Skeletal muscle cell (primary cell): ENCODE data around the gene UIMC1.
"Not testable (repeated sequence)": the region's sequence is repeated elsewhere in the genome, so short reads cannot be mapped to it uniquely, and the experiment has no call there.

Source experiments
- DNase-seq: peaks from one replicate; pipeline ENCODE4 v3.0.0-alpha.2; 2010; ENCODE audit warnings: low read depth
- H3K4me3 ChIP-seq: 2 replicates; pipeline ENCODE4 v1.5.1; 2011; ENCODE audit warnings: low read depth, mild to moderate bottlenecking, control low read depth, low read length, moderate library complexity

The UIMC1 gene

GRCh38 chr5:177015156-177015555 lies 8.6 kb upstream of the UIMC1 start:
- no peak overlapping the region for H3K4me3 ChIP-seq
- DNase-seq: no peak

GRCh38 chr5:177010153-177010552 lies 3.6 kb upstream of the UIMC1 start:
- no peak overlapping the region for H3K4me3 ChIP-seq
- no peak for DNase-seq

GRCh38 chr5:177008716-177009115 lies 2.1 kb upstream of the UIMC1 start:
- DNase-seq: no peak
- H3K4me3 ChIP-seq: no peak overlapping the region

- H3K4me3 ChIP-seq: peak overlapping the region; percentile 89
- no peak for DNase-seq
Observed at GRCh38 chr5:177005619-177006264, 837 bp downstream of the UIMC1 start.

GRCh38 chr5:177004961-177005360 lies 1.6 kb downstream of the UIMC1 start:
- no peak for DNase-seq
- peak overlapping the region; percentile 89 for H3K4me3 ChIP-seq

GRCh38 chr5:177003649-177004048 lies 2.9 kb downstream of the UIMC1 start:
- H3K4me3 ChIP-seq: no peak overlapping the region
- no peak for DNase-seq

- DNase-seq, H3K4me3 ChIP-seq: not testable (repeated sequence)
Observed at GRCh38 chr5:176999526-176999925, 7.1 kb downstream of the UIMC1 start.

- no peak overlapping the region for H3K4me3 ChIP-seq
- no peak for DNase-seq
Observed at GRCh38 chr5:176998828-176999227, 7.8 kb downstream of the UIMC1 start.

- no peak overlapping the region for H3K4me3 ChIP-seq
- DNase-seq: no peak
Observed at GRCh38 chr5:176996780-176997179, 9.8 kb downstream of the UIMC1 start.

GRCh38 chr5:176995896-176996767 lies 10.4 kb downstream of the UIMC1 start:
- no peak overlapping the region for H3K4me3 ChIP-seq
- DNase-seq: peak; percentile 39

- no peak overlapping the region for H3K4me3 ChIP-seq
- no peak for DNase-seq
Observed at GRCh38 chr5:176995122-176995490, 11.5 kb downstream of the UIMC1 start.

GRCh38 chr5:176994460-176995121 lies 12.0 kb downstream of the UIMC1 start:
- DNase-seq: no peak
- H3K4me3 ChIP-seq: no peak overlapping the region

GRCh38 chr5:176993081-176993480 lies 13.5 kb downstream of the UIMC1 start:
- H3K4me3 ChIP-seq: not testable (repeated sequence)

GRCh38 chr5:176987583-176987982 lies 19.0 kb downstream of the UIMC1 start:
- H3K4me3 ChIP-seq: no peak overlapping the region
- DNase-seq: no peak

More at GRCh38 chr5:176993081-176993480, 13.5 kb downstream of the UIMC1 start:
- not testable (repeated sequence) for DNase-seq

- no peak for DNase-seq
- H3K4me3 ChIP-seq: no peak overlapping the region
Observed at GRCh38 chr5:176986280-176986679, 20.3 kb downstream of the UIMC1 start.

- no peak overlapping the region for H3K4me3 ChIP-seq
- DNase-seq: no peak
Observed at GRCh38 chr5:176985516-176985915, 21.1 kb downstream of the UIMC1 start.

- H3K4me3 ChIP-seq, DNase-seq: not testable (repeated sequence)
Observed at GRCh38 chr5:176984176-176984575, 22.4 kb downstream of the UIMC1 start.

GRCh38 chr5:176983593-176983992 lies 23.0 kb downstream of the UIMC1 start:
- not testable (repeated sequence) for H3K4me3 ChIP-seq, DNase-seq

- DNase-seq, H3K4me3 ChIP-seq: not testable (repeated sequence)
Observed at GRCh38 chr5:176983112-176983511, 23.5 kb downstream of the UIMC1 start.

GRCh38 chr5:176980818-176981217 lies 25.8 kb downstream of the UIMC1 start:
- no peak for DNase-seq
- H3K4me3 ChIP-seq: no peak overlapping the region
